GM21360 (cell line): ENCODE measurements around the gene UPF1.

Experiments
- ATAC-seq: cut with Tn5 transposase; IDR thresholded peaks from one replicate; pipeline ENCODE4 v1.9.1; 2021; ENCODE audit warnings: mild to moderate bottlenecking, moderate library complexity; ENCODE audit not compliant: unreplicated experiment

Gene UPF1

GRCh38 chr19:18868380-18869022, 36.7 kb downstream of the UPF1 start:
- ATAC-seq = no peak

GRCh38 chr19:18869023-18869618, 37.4 kb downstream of the UPF1 start:
- ATAC-seq = no peak

GRCh38 chr19:18869781-18870530, 38.2 kb downstream of the UPF1 start:
- ATAC-seq = no peak

- ATAC-seq = no peak
Measured at GRCh38 chr19:18870531-18871172, 38.9 kb downstream of the UPF1 start.

- ATAC-seq = no peak
Measured at GRCh38 chr19:18871543-18871942, 39.8 kb downstream of the UPF1 start.

- no peak for ATAC-seq
Measured at GRCh38 chr19:18875726-18876125, 44.0 kb downstream of the UPF1 start.

- no peak for ATAC-seq
Measured at GRCh38 chr19:18876865-18877264, 45.1 kb downstream of the UPF1 start.

GRCh38 chr19:18878058-18878797, 46.5 kb downstream of the UPF1 start:
- no peak for ATAC-seq

GRCh38 chr19:18878858-18879578, 47.3 kb downstream of the UPF1 start:
- ATAC-seq = no peak

- ATAC-seq = no peak
Measured at GRCh38 chr19:18879579-18880373, 48.0 kb downstream of the UPF1 start.

GRCh38 chr19:18881491-18881890, 49.7 kb downstream of the UPF1 start:
- ATAC-seq = no peak

- ATAC-seq = no peak
Measured at GRCh38 chr19:18883526-18884304, 52.0 kb downstream of the UPF1 start.

GRCh38 chr19:18886972-18887371, 55.2 kb downstream of the UPF1 start:
- ATAC-seq = no peak

- ATAC-seq = no peak
Measured at GRCh38 chr19:18889949-18890745, 58.4 kb downstream of the UPF1 start.

GRCh38 chr19:18893587-18894253, 62.0 kb downstream of the UPF1 start:
- ATAC-seq = no peak

- ATAC-seq = no peak
Measured at GRCh38 chr19:18894254-18895037, 62.7 kb downstream of the UPF1 start.
